Kidney (tissue), 14 donors: ENCODE measurements around the gene SSPN. TPM values are rescaled to one million over a fixed set of nuclear protein-coding genes. Genes with fewer than 3 reads are reported as not detected.

Source experiments
- DNase-seq, 5 donors: peaks; one replicate each; pipeline ENCODE4 v3.0.0-alpha.2; 2013 to 2020
- FAIRE-seq: peaks from 2 replicates; lab custom pipeline; 2012; peaks lifted over from hg19 to GRCh38; lab: Jason Lieb, UNC
- H3K27ac ChIP-seq, 2 donors: one replicate each; pipeline ENCODE4 v1.7.0; 2013; ENCODE audit warnings: low read depth in 2 of 2, low read length in 2 of 2, inconsistent platforms in 1 of 2
- H3K27me3 ChIP-seq: one replicate; pipeline ENCODE4 v1.7.1; 2013; ENCODE audit warnings: low read length, inconsistent platforms; ENCODE audit not compliant: control insufficient read depth, insufficient read depth
- H3K36me3 ChIP-seq, 3 donors: one replicate each; pipeline versions ENCODE4 v1.7.0 to v1.7.1; 2013; ENCODE audit warnings: low read length in 3 of 3, control low read depth in 1 of 3, inconsistent platforms in 1 of 3; ENCODE audit not compliant: insufficient read depth in 3 of 3, control insufficient read depth in 2 of 3
- H3K4me1 ChIP-seq, 3 donors: one replicate each; pipeline versions ENCODE4 v1.7.0 to v1.7.1; 2013; ENCODE audit warnings: low read length in 3 of 3, inconsistent platforms in 1 of 3, low read depth in 1 of 3; ENCODE audit not compliant: control insufficient read depth in 2 of 3, insufficient read depth in 2 of 3
- H3K4me3 ChIP-seq, 3 donors: one replicate each; pipeline versions ENCODE4 v1.7.0 to v1.8.1; 2013; ENCODE audit warnings: low read length in 3 of 3, control low read depth in 1 of 3, inconsistent platforms in 1 of 3
- H3K9ac ChIP-seq, 3 donors: one replicate each; pipeline versions ENCODE4 v1.7.0 to v1.7.1; 2013; ENCODE audit warnings: low read length in 3 of 3, control low read depth in 1 of 3, inconsistent platforms in 1 of 3
- H3K9me3 ChIP-seq, 3 donors: one replicate each; pipeline versions ENCODE4 v1.7.0 to v1.7.1; 2013; ENCODE audit warnings: low read length in 3 of 3, control low read depth in 1 of 3, inconsistent platforms in 1 of 3; ENCODE audit not compliant: control insufficient read depth in 2 of 3, insufficient read depth in 1 of 3
- CTCF ChIP-seq: IDR thresholded peaks from 3 replicates; pipeline ENCODE4 v1.5.1; 2012; ENCODE audit warnings: mild to moderate bottlenecking, moderate library complexity, borderline replicate concordance; ENCODE audit not compliant: insufficient read depth; ENCODE audit errors: extremely low read depth
- intact Hi-C: fragments of 100-400 bp; cut with DNase I; formaldehyde crosslinking; loops from one replicate; pipeline ENCODE4 v1.11.1; 2022
- polyA plus RNA-seq: library from polyadenylated mRNA; stranded (reverse); fragments of 350-450 nt; fragmentation: Illumina TruSeq; extraction: RNeasy Lipid Tissue Mini Kit (QIAGEN cat#74804); gene quantifications from one replicate; pipeline ENCODE4 v1.2.3, GENCODE V29; 2014; ENCODE audit warnings: low read depth, low replicate concordance; ENCODE audit not compliant: insufficient read depth
- total RNA-seq: library from RNA; stranded (reverse); fragmentation: NEBNext Ultra II Directional; extraction: Animal tissue kit (Norgen Biotek cat#: 25700); gene quantifications from one replicate; pipeline ENCODE4 v1.2.1, GENCODE V29; 2021
- donor health status: control.
- donor health status: control.
- donor health status: control.
- donor health status: control.
- donor health status: control.
- donor health status: DM: yes; HTN: yes; CAD: no.
- donor health status: Normal renal cell carcinoma (clear cell type).

Gene SSPN
- total and polyA plus RNA-seq, 2 donors from 2014 or later = 3.2 to 17.8 TPM

GRCh38 chr12:26268841-26269561 is 73.6 kb downstream of the SSPN start:
- Histone ChIP-seq H3K27ac (no peak overlapping the region), H3K27me3 (no peaks in the 10 kb centered on the region), H3K9ac (no peak overlapping the region), H3K9me3 (peaks cover 0 to 5% (median 0%) of the 10 kb centered on the region in 3 donors), H3K4me3 (no peak overlapping the region), H3K4me1 (peaks cover 0 to 13% (median 12%) of the 10 kb centered on the region in 3 donors), H3K36me3 (no peaks in the 10 kb centered on the region)
- intact Hi-C loops = no loop called here
- FAIRE-seq = no peak
- peak in 1 of 5 donors; percentile 26 for DNase-seq
- TF ChIP-seq CTCF = no peak

GRCh38 chr12:26269562-26270284 is 74.3 kb downstream of the SSPN start:
- H3K27ac ChIP-seq = no peak overlapping the region

GRCh38 chr12:26271024-26271423 is 75.7 kb downstream of the SSPN start:
- H3K4me1 ChIP-seq = peaks cover 0 to 19% (median 13%) of the 10 kb centered on the region in 3 donors
- no peak for TF ChIP-seq CTCF
- no peaks in the 10 kb centered on the region for H3K36me3 ChIP-seq
- no peak overlapping the region for H3K9ac ChIP-seq
- no peak overlapping the region for H3K27ac ChIP-seq
- H3K9me3 ChIP-seq = no peaks in the 10 kb centered on the region
- FAIRE-seq = no peak
- no peak for DNase-seq
- H3K27me3 ChIP-seq = no peaks in the 10 kb centered on the region
- intact Hi-C loops = no loop called here
- no peak overlapping the region for H3K4me3 ChIP-seq

More at GRCh38 chr12:26269562-26270284, 74.3 kb downstream of the SSPN start:
- Histone ChIP-seq H3K9me3 (peaks cover 0 to under 1% (median 0%) of the 10 kb centered on the region in 3 donors), H3K4me1 (peaks cover 0 to 15% (median 13%) of the 10 kb centered on the region in 3 donors), H3K36me3 (no peaks in the 10 kb centered on the region), H3K27me3 (no peaks in the 10 kb centered on the region), H3K4me3 (no peak overlapping the region), H3K9ac (no peak overlapping the region)
- intact Hi-C loops = no loop called here
- FAIRE-seq = no peak
- no peak for TF ChIP-seq CTCF
- DNase-seq = peak in 1 of 5 donors; percentile 49
